ENCODE data around the gene LCN9. TPM values are rescaled to one million over a fixed set of nuclear protein-coding genes. Genes with fewer than 3 reads are reported as not detected.

LCN9 gene
- total and polyA plus RNA-seq, 4 donors: not detected

DNA sequence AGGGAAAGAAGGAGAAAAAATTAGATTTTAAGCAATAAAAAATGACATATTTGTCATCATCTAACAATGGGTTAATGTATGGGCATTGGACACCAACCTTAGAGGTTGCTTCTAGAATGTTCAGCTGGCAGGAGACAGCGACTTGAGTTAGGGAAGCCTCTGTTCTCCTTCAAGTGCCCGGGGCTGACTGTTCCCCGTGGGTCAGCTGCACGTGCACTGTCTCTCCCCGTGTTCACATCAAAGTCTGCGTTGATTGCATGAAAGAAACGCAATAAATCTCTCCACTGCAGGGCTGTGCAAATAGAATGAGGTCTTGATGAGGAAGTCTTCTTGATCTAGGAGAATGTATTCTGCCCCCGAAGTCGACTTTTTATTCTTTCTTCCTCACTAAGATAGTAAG, 23.9 kb upstream of the LCN9 start, which contains the start of gene GLT6D1:
Gene GLT6D1 (minus strand): TSS at position 345 of the 400 bp plus-strand sequence. CDS start 353 bp downstream, outside the sequence.
- TF ChIP-seq, protein P1, sequence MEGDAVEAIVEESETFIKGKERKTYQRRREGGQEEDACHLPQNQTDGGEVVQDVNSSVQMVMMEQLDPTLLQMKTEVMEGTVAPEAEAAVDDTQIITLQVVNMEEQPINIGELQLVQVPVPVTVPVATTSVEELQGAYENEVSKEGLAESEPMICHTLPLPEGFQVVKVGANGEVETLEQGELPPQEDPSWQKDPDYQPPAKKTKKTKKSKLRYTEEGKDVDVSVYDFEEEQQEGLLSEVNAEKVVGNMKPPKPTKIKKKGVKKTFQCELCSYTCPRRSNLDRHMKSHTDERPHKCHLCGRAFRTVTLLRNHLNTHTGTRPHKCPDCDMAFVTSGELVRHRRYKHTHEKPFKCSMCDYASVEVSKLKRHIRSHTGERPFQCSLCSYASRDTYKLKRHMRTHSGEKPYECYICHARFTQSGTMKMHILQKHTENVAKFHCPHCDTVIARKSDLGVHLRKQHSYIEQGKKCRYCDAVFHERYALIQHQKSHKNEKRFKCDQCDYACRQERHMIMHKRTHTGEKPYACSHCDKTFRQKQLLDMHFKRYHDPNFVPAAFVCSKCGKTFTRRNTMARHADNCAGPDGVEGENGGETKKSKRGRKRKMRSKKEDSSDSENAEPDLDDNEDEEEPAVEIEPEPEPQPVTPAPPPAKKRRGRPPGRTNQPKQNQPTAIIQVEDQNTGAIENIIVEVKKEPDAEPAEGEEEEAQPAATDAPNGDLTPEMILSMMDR (IDR thresholded peaks at IDR 0.05; ENCODE audit: control extremely low read depth, extremely low read depth): no peak
- DNase-seq (no peak), ATAC-seq (ENCODE audit: insufficient read depth, low FRiP score) (no peak)
- Histone ChIP-seq H3K4me3 (no peak within 1 kb of the TSS), H3K9ac (ENCODE audit: insufficient read depth in 1 of 2, low read length in 2 of 2) (no peak within 1 kb of the TSS), H3K4me1 (ENCODE audit: control insufficient read depth in 5 of 5, insufficient read depth in 5 of 5, low read length in 5 of 5) (no peaks in the 10 kb centered on the region), H3K27me3 (ENCODE audit: control insufficient read depth in 3 of 3, insufficient read depth in 3 of 3, low read length in 2 of 3) (peaks cover 0 to 4% (median 2%) of the 10 kb centered on the region in 3 donors), H3K36me3 (ENCODE audit: control insufficient read depth in 4 of 4, insufficient read depth in 4 of 4, low read length in 4 of 4) (no peaks in the 10 kb centered on the region), H3K27ac (ENCODE audit: low read depth in 1 of 2, low read length in 1 of 2) (no peak within 1 kb of the TSS), H3K9me3 (ENCODE audit: control insufficient read depth in 4 of 4, insufficient read depth in 3 of 4, low read length in 3 of 4) (peaks cover 0 to under 1% (median 0%) of the 10 kb centered on the region in 4 donors)
- 79 to 88% methylated on average over 9 of the region's 9 CpGs for WGBS, 2 donors

DNA sequence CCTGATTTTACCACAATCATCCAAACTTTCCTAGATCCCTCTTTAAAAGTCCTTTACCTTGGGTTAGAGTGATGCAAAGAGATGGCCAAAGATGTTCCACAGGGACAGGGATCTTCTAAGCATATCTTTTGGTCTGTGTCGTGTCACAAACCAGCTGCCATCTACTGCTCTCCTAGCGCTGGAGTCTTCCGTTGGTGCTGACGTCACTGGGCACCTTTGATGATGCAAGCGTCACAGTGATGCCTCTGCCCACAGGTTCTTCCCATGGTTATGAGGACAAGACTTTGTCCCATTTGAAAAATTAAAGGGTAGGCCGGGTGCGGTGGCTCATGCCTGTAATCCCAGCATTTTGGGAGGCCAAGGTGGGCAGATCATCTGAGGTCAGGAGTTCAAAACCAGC, 22.1 kb upstream of the LCN9 start:
- no peak overlapping the region for H3K27ac ChIP-seq (ENCODE audit: low read depth in 1 of 2, low read length in 1 of 2)
- H3K4me3 ChIP-seq: no peak overlapping the region
- no peaks in the 10 kb centered on the region for H3K27me3 ChIP-seq (ENCODE audit: control insufficient read depth in 3 of 3, insufficient read depth in 3 of 3, low read length in 2 of 3)
- DNase-seq (no peak), ATAC-seq (ENCODE audit: insufficient read depth, low FRiP score) (no peak)
- WGBS, 2 donors: 85 to 86% methylated on average over 7 of the region's 7 CpGs
- H3K9ac ChIP-seq (ENCODE audit: insufficient read depth in 1 of 2, low read length in 2 of 2): no peak overlapping the region
- TF ChIP-seq, protein P1 (IDR thresholded peaks at IDR 0.05; ENCODE audit: control extremely low read depth, extremely low read depth): no peak
- H3K36me3 ChIP-seq (ENCODE audit: control insufficient read depth in 4 of 4, insufficient read depth in 4 of 4, low read length in 4 of 4): no peaks in the 10 kb centered on the region
- no peaks in the 10 kb centered on the region for H3K4me1 ChIP-seq (ENCODE audit: control insufficient read depth in 5 of 5, insufficient read depth in 5 of 5, low read length in 5 of 5)
- peaks cover 0 to 11% (median 6%) of the 10 kb centered on the region in 4 donors for H3K9me3 ChIP-seq (ENCODE audit: control insufficient read depth in 4 of 4, insufficient read depth in 3 of 4, low read length in 3 of 4)

DNA sequence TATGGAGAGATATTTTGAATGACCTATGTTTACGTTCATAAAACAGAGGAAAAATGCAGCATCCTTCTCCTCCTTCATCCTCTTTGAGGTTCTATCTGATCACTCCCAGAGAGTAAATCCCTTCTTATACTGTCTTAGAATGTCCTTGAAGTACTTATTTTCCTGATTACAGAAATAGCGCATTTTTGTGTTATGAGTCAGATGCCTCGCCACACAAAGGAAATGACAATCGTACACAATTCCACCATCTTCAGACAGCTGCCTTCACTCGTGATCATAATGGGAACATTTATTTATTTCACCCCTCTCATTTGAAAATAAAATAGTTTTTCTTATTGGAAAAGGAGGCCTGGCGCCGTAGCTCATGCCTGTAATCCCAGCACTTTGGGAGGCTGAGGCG, 21.4 kb upstream of the LCN9 start:
- Histone ChIP-seq H3K4me3 (no peak overlapping the region), H3K36me3 (ENCODE audit: control insufficient read depth in 4 of 4, insufficient read depth in 4 of 4, low read length in 4 of 4) (no peaks in the 10 kb centered on the region), H3K27ac (ENCODE audit: low read depth in 1 of 2, low read length in 1 of 2) (no peak overlapping the region), H3K27me3 (ENCODE audit: control insufficient read depth in 3 of 3, insufficient read depth in 3 of 3, low read length in 2 of 3) (no peaks in the 10 kb centered on the region), H3K9me3 (ENCODE audit: control insufficient read depth in 4 of 4, insufficient read depth in 3 of 4, low read length in 3 of 4) (peaks cover 0 to 11% (median 8%) of the 10 kb centered on the region in 4 donors), H3K4me1 (ENCODE audit: control insufficient read depth in 5 of 5, insufficient read depth in 5 of 5, low read length in 5 of 5) (no peaks in the 10 kb centered on the region), H3K9ac (ENCODE audit: insufficient read depth in 1 of 2, low read length in 2 of 2) (no peak overlapping the region)
- ATAC-seq (ENCODE audit: insufficient read depth, low FRiP score) (no peak), DNase-seq (no peak)
- WGBS, 2 donors: 71 to 81% methylated on average over 8 of the region's 8 CpGs
- TF ChIP-seq, protein P1 (IDR thresholded peaks at IDR 0.05; ENCODE audit: control extremely low read depth, extremely low read depth): no peak

DNA sequence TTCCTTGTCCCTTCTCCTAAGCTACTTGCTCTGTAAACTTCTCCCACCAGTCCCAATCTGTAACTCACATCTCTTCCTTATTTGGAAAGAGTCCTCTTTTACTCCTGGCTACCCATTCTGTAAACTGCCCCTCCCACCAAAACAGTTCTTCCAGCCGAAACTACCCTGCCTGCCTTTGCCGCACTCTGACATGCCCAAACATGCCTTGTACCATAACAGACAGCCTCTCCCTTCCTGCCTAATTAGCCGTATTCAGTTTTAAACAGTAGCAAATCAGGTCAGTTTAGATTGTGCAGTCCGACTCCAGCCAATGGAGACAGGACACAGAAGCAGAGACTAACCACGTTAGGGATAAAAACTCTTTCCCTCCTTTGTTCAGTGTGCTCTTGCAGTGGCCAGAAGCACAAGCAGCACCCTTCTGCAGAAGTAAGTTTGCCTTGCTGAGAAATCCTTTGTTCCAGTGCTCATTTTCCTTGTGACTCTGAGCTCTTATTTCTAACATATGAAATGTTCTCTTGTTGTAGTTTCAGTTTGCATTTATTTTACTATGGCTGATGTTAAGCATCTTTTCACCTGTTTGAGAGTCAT, 18.4 kb upstream of the LCN9 start:
- 80 to 85% methylated on average over 5 of the region's 5 CpGs for WGBS, 2 donors
- H3K27me3 ChIP-seq (ENCODE audit: control insufficient read depth in 3 of 3, insufficient read depth in 3 of 3, low read length in 2 of 3): no peaks in the 10 kb centered on the region
- H3K9ac ChIP-seq (ENCODE audit: insufficient read depth in 1 of 2, low read length in 2 of 2): no peak overlapping the region
- no peaks in the 10 kb centered on the region for H3K4me1 ChIP-seq (ENCODE audit: control insufficient read depth in 5 of 5, insufficient read depth in 5 of 5, low read length in 5 of 5)
- peaks cover 0 to 22% (median 20%) of the 10 kb centered on the region in 4 donors for H3K9me3 ChIP-seq (ENCODE audit: control insufficient read depth in 4 of 4, insufficient read depth in 3 of 4, low read length in 3 of 4)
- TF ChIP-seq, protein P1 (IDR thresholded peaks at IDR 0.05; ENCODE audit: control extremely low read depth, extremely low read depth): no peak
- no peaks in the 10 kb centered on the region for H3K36me3 ChIP-seq (ENCODE audit: control insufficient read depth in 4 of 4, insufficient read depth in 4 of 4, low read length in 4 of 4)
- no peak overlapping the region for H3K4me3 ChIP-seq
- ATAC-seq (ENCODE audit: insufficient read depth, low FRiP score) (no peak), DNase-seq (no peak)
- no peak overlapping the region for H3K27ac ChIP-seq (ENCODE audit: low read depth in 1 of 2, low read length in 1 of 2)
